ENCODE results near the gene SHPK.

SHPK gene

DNA sequence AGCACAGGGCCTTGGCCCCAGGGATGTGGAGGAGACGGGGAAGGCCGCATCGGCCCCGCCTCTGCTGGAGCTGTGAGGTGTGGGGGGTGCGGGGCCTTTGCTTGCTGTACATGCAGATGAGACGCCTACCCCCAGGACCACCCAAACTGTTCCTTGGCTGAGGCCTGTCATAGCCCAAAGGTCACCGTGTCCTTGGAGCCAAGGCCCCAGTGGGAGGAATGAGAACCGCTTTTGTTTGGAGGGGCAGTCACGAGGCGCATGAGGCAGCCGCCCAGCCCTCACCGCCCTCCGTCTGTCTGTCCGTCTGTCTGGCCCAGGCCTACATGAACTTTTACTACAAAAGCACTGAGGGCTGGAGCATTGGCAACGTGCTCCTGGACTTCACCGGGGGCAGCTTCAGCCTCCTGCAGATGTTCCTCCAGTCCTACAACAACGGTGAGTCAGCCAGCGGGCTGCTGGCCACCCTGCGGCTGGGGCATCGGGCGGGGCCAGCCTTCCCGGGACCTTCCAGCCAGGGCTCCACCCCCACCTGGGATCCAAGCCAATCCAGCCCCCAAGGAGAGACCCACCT, 23.6 kb upstream of the SHPK start:
- DNase-seq, result no peak

DNA sequence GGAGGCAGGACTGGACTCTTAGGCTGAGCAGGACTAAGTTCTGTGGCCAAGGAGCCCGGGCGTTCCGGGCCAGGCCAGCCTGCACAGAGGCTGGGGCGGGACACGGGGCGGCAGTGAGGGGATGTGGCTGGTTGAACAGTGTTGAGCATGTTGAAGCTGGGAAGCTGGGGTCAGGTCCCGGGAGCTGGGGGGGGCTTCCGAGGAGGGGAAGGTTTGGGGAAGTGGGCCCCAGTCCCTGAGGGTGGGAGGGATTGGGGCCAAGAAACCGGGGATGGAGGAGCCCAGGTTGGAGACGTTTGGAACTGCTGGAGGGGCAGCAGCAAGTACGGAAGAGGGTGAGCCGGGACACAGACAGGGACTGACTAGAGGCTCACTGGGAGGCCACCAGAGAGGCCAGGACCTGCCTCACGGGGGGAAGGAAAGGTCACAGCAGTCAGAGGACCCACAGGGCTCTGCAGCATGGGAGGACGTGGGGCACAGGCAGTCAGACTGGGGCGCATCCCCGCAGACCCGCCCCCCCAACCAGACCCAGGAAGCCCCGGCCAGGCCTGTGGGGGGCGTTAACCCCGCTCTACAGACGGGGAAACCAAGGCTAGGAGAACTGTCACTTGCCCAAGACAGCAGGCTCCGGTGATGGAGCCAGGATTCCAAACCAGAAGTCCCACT, 22.9 kb upstream of the SHPK start:
- DNase-seq, result no peak

- DNase-seq, result no peak
Measured at GRCh38 chr17:3657874-3658783, 22.1 kb upstream of the SHPK start.

- no peak for DNase-seq
Measured at GRCh38 chr17:3657588-3657869, 21.5 kb upstream of the SHPK start.

- no peak for DNase-seq
Measured at GRCh38 chr17:3656755-3657587, 20.9 kb upstream of the SHPK start.

DNA sequence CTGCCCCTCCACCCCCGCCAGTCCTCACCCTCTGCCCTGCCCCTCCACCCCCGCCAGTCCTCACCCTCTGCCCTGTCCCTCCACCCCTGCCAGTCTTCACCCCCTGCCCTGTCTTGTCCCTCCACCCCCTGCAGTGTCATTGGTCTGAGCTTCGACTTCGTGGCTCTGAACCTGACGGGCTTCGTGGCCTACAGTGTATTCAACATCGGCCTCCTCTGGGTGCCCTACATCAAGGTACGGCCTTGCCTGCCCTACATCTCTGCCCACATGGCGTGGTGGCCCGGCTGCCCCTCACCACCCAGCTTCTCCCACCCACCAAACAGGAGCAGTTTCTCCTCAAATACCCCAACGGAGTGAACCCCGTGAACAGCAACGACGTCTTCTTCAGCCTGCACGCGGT, 20.3 kb upstream of the SHPK start:
- DNase-seq, result no peak

GRCh38 chr17:3655766-3656165, 19.7 kb upstream of the SHPK start:
- DNase-seq, result no peak

DNA sequence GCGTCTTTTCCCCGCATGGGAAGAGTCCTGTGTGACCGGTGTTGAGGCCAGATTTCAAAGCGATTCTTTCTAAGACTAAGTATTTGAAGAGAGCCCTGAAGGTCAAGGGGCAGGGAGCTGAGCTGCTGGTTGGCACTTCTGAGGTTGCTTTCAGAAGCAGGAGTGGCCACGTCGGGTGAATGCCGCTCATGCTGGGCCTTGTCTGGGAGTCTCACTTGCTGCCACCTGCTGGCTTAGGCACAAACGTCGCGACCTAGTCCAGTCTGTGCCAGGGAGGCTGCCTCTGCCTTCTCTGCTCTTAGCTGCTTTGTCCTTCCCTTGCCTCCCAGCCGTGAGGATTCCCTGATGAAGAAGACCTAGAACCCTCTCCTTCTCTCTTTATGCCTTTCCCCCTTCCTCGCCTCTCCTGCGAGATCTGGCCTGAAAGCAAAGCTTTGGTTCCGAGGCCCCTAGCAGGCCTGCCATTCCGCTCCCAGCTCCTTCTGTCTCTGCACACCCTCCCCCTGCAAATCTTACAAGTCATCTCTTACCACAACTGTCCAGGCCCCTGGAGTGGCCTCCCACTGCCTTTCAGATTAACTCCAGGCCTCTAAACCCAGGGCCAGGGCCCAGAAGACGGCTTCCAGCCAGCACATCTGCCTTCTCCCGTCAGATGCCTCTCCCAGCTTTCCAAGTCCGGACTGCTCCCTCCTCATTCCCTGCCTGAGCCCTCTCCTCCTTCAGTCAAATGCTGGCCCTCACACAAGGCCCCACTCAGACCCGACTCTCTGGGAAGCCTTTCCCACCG, 11.9 kb upstream of the SHPK start:
- no peak for DNase-seq

- DNase-seq, result no peak
Measured at GRCh38 chr17:3647251-3647650, 11.2 kb upstream of the SHPK start.

DNA sequence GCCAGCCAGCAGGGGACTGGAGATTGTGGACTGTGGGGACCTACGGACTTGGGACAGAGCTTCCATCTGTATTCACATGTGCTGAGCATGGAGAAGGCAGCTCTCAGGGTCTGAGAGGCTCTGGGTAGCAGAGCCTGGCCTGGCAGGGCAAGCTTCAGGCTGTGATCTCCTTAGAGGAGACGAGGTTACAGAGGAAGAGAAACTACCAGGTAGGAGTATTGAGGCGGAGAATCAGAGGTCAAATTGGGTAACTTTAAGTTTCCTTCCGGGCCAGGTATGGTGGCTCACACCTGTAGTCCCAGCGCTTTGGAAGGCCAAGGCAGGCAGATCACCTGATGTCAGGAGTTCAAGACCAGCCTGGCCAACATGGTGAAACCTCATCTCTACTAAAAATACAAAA, 9.3 kb upstream of the SHPK start:
- no peak for DNase-seq

DNA sequence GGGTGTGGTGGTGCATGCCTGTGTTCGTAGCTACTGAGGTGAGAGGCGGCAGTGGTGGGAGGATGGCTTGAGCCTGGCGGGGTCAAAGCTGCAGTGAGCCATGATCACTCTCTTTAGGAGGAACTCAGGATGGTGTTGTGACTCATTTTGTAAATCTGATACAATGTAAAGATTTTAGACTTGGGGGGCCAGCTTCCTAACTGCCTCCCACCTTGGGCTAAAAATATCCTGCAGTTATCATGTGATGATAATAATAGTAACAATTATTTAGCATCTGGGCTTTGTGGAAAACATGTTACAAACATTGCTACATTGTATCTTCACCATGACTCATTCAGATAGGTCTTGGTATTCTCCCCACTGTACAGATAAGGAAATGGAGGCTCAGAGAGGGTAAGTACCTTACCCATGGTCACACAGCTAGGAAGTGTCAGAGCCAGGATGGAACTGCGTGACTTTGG, 7.9 kb upstream of the SHPK start:
- no peak for DNase-seq

GRCh38 chr17:3641717-3642486, 5.9 kb upstream of the SHPK start:
- no peak for DNase-seq

DNA sequence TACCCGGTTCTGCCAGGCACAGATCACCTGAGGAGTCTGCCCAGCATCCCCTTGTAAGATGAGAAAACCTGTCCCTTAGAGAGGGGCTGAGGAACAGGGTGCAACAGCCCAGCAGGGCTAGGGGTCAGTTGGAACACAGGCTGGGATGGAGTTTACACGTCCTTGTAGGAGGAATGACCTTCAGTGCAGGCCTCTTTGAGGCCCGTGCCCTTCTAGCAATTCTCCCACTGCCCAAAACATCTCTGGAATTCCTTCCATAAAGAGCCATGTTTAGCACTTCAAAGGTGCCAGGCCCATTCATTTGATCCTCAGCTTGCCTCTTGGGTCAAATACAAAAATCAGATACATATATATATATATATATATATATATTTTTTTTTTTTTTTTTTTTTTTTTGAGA, 5.0 kb upstream of the SHPK start:
- no peak for DNase-seq

GRCh38 chr17:3639981-3640596, 4.0 kb upstream of the SHPK start:
- DNase-seq, result no peak

GRCh38 chr17:3636908-3637373, 891 bp upstream of the SHPK start:
- DNase-seq, result no peak

DNA sequence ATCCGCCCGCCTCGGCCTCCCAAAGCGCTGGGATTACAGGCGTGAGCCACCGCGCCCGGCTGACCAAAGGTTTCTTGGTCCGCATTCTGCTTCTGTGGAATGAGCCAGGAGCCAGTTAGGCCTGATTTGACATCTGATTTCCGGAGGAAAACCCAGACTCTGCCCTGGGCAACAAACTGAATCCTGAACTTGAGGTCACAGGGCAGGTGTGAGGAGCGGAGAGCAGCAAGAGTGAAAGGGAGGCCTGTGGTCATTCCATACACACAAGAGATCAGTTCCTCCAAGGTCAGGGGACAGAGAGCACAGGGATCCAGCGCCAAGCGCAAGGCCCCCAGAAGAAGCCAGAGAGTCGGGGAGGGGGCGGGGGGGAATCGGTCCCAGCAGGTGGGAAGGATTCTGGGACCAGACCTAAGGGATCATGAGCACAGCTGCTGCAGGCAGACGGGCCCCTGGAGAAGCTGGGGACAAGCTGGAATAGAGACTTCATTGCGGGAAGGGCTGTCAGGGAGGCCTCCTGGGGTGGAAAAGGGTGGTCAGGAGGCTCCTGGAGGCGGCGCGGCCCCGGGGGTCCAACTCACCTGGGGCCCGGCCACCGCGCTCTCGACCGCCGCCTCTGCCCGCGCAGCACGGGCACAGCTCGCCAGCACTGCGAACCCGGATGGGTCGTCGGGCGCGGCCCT, 436 bp downstream of the SHPK start:
- DNase-seq, result no peak

GRCh38 chr17:3632287-3632686, 3.8 kb downstream of the SHPK start:
- DNase-seq, result no peak

- DNase-seq, result no peak
Measured at GRCh38 chr17:3630781-3631180, 5.3 kb downstream of the SHPK start.

DNA sequence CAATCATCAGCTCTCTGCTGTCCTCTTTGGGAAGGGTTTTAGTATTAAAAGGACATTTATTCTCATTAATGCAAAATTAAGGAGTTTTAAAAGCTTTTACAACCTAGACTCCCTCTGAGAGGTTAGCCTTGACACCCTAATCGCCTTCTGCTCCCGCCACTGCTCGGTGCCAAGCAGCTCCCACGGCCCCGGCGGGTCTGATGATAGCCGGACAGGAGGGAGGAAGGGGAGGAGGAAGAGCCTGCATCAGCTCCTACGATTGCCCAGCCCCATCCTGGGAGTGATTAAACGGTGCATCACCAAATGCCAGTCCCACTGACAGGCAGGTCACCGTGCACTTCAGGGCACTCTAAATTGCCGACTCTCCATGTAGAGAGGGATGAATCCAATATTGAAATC, 8.3 kb downstream of the SHPK start:
- no peak for DNase-seq

Data from activated effector memory CD4-positive, alpha-beta T cell treated with Interleukin-2 at 50 U/mL for 16 hours (primary cell).